ENCODE results near the gene IL20RA.

Gene IL20RA

GRCh38 chr6:137067399-137067798 lies 22.6 kb upstream of the IL20RA start:
- TF ChIP-seq CTCF (IDR thresholded peaks at IDR 0.05; ENCODE audit: low read depth, low read length): no peak
- DNase-seq (ENCODE audit: extremely low read depth, low read depth): no peak

- no peak for TF ChIP-seq CTCF (IDR thresholded peaks at IDR 0.05; ENCODE audit: low read depth, low read length)
- no peak for DNase-seq (ENCODE audit: extremely low read depth, low read depth)
Observed at GRCh38 chr6:137058037-137058436, 13.3 kb upstream of the IL20RA start.

- no peak for DNase-seq (ENCODE audit: extremely low read depth, low read depth)
- no peak for TF ChIP-seq CTCF (IDR thresholded peaks at IDR 0.05; ENCODE audit: low read depth, low read length)
Observed at GRCh38 chr6:137056121-137056880, 11.5 kb upstream of the IL20RA start.

GRCh38 chr6:137051790-137052472 lies 7.2 kb upstream of the IL20RA start:
- no peak for DNase-seq (ENCODE audit: extremely low read depth, low read depth)

GRCh38 chr6:137049095-137049494 lies 4.3 kb upstream of the IL20RA start:
- TF ChIP-seq CTCF (IDR thresholded peaks at IDR 0.05; ENCODE audit: low read depth, low read length): no peak
- no peak for DNase-seq (ENCODE audit: extremely low read depth, low read depth)

More at GRCh38 chr6:137051790-137052472, 7.2 kb upstream of the IL20RA start:
- no peak for TF ChIP-seq CTCF (IDR thresholded peaks at IDR 0.05; ENCODE audit: low read depth, low read length)

- TF ChIP-seq CTCF (IDR thresholded peaks at IDR 0.05; ENCODE audit: low read depth, low read length): no peak
- no peak for DNase-seq (ENCODE audit: extremely low read depth, low read depth)
Observed at GRCh38 chr6:137046871-137047412, 2.2 kb upstream of the IL20RA start.

- TF ChIP-seq CTCF (IDR thresholded peaks at IDR 0.05; ENCODE audit: low read depth, low read length): no peak
- no peak for DNase-seq (ENCODE audit: extremely low read depth, low read depth)
Observed at GRCh38 chr6:137045222-137045789, 541 bp upstream of the IL20RA start.

Measured in AG09319 (cell line).